Measurements from ENCODE around the gene BRI3BP.
"Not testable (repeated sequence)": the region's sequence is repeated elsewhere in the genome, so short reads cannot be mapped to it uniquely, and the experiment has no call there.

Gene BRI3BP

DNA sequence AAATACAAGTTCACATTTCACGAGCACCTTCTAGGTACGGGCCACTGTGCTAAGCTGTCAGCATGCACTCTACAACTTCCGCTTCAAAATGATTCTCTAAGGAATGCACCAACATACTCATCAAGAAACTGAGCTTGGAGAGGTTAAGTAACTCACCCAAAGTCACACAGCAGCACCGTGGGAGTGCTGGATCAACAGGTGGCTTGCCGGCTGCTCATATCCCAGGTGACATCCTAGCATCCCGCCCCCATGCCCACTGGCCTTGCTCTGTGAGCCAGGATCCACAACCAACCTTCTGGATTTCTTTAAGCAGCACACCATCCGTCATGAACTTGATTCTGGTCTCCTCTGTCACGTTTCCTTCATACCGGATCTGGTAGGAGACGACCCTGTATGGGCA, 21.2 kb upstream of the BRI3BP start:
- DNase-seq (ENCODE audit: low spot score) = no peak

DNA sequence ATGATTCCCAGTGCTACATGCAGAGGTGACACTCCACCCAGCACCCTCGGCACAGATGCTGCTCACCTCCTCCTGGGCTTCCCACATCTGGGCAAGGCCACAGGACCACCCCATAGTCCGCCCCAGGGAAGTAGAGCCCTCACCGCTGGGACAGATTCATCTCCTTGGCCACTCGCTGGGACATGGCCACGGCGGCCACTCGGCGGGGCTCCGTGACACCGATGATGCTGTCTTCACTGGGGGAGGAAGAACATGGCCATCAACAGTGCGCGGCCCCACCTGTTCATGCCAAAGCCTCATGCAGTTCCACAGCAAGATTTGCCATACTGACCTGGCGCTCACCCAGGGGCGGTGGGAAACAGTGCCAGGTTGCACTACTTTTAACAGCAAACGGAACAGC, 18.2 kb upstream of the BRI3BP start:
- DNase-seq (ENCODE audit: low spot score) = no peak

DNA sequence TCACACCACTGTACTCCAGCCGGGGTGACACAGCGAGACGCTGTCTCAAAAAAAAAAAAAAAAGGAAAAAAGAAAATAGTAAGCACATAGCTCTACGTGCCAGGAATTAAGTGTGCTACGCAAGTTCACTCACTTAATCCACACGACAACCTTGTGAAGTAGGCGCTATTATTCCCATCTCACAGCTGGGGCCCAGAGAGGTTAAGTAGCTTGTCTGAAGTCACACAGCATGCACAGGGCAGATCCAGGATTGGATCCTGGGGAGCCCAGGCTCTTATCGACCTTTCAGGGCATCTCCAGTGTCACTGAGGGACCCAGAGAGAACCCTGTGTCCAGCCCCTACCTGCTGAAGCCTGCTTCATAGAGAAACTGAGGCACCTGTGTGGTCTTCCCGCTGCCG, 16.4 kb upstream of the BRI3BP start:
- DNase-seq (ENCODE audit: low spot score) = no peak

DNA sequence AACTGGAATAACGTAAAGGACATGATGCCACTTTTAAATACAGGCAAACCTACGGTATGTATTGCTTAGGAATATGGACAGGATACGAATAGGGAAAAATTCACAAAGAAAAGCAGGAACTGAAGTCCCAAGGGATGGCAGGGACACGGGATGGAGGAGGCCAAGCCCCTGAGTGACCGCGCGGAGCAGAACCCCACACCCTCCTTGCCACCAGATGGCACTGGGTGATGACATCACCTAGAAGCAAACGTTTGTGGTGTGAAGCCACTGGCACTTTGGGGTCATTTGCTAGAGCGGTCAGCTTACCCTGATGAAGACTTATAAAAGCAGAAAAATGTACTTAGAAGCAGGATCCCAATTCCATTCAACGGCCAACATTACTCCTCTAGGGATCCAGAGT, 13.9 kb upstream of the BRI3BP start:
- DNase-seq (ENCODE audit: low spot score) = no peak

DNA sequence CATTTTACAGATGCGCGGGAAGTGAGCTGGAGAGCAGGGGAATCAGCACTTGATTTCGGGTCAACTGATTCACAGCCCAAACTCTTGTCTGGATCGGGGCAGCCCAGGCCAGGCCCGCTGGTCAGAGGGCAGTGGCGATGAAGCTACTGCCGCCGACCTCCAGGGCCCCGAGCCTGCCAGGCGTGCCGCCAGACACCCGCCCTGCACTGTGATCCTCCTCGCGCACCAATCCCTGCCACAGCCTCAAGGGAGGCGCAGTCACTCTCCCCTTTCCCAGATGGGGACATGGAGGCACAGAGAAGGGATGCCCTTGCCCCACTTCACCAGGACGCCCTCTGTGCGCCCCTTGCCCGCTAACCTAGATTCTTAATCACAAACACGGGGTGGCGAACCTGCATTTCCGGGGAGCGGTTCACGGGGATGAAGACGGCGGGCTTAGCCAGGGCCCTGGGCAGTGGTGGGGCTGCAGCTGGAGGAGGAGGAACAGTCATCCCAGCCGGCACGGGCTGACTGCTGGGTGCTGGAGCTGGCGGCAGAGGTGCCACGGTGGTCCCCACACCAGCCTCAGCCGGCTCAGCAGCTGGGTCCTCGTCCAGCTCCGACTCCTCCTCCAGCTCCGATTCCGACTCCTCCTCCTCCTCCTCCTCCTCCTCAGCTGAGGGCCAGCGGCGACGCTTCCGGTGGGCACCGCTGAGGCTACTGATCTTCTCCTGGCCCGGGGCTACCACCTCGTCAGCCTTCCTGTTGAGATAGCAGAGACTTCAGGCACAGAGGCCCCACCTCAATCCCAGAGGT, 13.2 kb upstream of the BRI3BP start:
- no peak for DNase-seq (ENCODE audit: low spot score)

DNA sequence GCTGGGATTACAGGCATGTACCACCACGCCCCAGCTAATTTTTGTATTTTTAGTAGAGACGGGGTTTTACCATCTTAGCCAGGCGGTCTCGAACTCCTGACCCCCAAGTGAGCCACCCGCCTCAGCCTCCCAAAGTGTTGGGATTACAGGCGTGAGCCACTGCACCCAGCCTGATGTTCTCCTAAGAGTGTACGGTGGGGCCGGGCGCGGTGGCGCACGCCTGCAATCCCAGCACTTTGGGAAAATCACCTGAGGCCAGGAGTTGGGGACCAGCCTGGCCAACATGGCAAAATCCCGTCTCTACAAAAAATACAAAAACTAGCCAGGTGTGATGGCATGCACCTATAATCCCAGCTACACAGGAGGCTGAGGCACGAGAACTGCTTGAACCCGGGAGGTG, 6.6 kb upstream of the BRI3BP start:
- DNase-seq (ENCODE audit: low spot score) = not testable (repeated sequence)

DNA sequence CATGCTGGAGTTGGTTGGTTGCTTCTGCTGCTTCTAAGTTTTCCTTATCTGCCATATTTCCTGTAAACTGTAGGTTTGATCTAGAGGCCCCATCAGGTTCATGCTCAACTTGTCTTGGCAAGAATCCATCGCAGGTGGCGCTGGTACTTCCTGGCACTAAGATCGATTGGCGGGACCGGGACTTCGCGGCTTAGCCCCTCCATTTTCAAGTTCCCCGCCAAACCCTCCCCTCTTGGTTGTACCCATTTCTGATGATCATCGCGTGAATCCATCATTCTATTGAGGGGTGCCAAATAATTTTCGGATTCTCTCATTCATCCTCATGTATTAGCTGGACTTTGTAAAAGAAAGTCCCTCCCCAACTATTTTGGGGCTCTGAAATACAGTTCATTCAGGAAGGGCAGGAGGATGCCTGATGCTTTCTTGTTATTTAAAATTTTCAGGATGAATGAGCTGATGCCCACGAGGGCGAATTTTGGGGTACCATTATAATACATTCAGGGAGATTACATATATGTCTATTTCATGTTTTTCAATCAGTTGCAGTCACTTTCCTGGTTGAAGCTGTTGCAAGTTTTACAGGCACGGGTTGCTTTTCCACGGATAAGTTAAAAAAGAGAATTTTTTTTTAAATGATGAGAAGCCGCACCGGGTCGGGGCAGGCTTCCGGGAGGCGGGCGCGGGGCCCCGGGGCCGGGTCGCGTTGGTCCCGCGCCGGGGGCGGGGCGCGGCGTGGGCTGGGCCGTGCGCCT, 395 bp upstream of the BRI3BP start:
- DNase-seq (ENCODE audit: low spot score) = peak; percentile 90

DNA sequence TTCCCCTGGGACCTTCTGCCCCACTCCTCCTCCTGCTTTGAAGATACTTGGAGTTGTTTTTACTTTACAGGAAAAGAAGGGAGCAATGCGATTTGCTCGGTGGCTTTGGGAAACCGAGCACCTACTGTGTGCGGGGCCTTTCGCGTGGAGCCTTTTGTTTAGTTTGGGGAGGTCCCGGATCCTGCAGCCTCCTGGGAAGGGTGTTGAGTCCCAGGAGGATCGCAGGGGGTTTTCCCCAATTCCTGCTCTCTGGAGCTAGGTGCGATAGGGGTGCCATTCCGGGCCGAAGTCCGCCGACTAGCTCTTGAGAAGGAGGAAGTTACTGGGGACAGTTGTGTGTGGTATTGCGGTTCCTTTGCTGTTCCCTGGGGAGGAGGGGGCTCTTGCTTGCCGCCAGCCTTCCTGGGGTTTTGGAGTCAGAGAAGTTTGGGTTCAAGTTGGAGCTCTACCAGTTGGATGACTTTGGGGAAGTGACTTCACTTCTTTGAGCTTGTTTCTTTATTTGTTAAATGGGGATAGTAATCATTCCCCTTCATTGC, 1.1 kb downstream of the BRI3BP start:
- no peak for DNase-seq (ENCODE audit: low spot score)

DNA sequence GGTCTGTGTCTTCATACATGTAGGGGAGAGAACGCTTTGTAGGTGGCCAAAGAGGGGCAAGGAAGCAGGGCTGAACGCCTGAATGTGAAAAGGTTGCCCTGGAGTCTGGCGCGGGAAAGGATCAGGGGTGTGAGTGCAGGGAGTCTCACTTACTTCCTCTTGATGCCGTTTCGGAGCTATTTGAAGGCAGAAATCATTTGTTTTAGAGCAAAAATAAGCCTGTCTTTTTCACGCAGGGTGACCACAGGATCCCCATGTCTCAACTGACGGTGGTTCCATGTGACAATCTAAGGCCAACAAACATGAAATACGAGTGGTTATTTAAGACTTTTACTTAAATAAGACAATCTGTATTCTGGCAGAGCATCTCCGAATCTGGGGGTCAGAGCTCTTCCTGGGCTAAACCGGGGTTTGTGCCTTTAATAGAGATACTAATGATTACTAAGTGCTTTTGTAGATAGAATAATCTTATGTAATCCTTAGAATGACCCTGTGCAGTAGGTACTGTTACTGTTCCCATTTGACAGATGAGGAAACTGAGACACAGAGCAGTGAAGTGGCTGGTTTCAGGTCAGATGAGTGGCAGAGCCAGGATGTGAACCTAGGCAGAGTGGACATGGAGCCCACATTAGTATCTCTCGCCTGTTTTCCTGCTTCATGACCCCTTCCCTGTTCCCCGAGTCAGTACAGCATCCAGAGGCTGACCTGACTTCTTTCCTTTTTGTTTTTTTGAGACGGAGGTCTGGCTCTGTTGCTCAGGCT, 1.9 kb downstream of the BRI3BP start:
- DNase-seq (ENCODE audit: low spot score) = no peak

DNA sequence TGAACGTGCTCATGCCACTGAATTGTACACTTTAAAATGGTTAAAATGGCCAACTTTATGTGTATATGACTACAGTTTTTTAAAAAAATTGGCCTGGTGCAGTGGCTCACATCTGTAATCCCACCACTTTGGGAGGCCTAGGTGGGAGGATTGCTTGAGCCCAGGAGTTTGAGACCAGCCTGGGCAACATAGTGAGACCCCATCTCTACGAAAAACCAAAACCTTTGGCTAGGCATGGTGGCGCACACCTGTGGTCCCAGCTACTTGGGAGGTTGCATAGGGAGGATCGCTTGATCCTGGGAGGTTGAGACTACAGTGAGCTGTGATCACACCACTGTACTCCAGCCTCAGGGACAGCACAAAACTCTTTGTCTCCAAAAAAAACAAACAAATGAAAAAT, 5.3 kb downstream of the BRI3BP start:
- DNase-seq (ENCODE audit: low spot score) = no peak

DNA sequence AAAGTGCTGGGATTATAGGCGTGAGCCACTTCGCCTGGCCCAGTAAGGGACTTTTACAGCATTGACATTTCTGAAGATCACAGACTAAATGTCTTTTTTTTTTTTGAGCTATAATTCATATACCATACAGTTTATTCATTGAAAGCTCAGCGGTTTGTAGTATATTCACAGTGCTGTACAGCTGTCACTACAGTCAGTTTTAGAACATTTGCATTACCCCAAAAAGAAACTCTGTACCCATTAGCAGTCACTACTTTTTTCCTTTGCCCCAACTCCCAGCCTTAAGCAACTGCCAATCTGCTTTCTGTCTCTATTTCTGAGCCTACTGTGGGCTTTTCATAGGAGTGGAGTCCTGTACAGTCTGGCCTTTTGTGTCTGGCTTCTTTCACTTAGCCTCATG, 8.2 kb downstream of the BRI3BP start:
- no peak for DNase-seq (ENCODE audit: low spot score)

DNA sequence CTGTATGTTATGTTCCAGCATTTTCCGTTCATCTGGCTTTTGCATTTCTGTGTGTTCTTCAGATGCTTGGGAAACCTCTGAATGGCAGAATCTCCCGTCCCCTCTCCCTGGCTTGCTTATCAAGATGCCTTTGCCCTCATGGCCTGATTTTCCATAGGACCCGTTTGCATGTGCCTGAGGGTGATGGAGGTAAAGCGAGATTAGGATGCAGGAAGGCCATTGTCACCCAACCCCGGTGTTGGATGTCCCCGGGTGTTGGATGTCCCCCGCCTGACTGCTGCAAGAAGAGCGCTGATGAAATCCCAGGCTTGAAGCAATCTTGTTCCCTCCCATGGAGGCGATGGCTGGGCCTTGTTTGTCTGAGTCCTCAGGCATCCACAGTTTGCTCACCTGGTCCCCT, 9.6 kb downstream of the BRI3BP start:
- no peak for DNase-seq (ENCODE audit: low spot score)

DNA sequence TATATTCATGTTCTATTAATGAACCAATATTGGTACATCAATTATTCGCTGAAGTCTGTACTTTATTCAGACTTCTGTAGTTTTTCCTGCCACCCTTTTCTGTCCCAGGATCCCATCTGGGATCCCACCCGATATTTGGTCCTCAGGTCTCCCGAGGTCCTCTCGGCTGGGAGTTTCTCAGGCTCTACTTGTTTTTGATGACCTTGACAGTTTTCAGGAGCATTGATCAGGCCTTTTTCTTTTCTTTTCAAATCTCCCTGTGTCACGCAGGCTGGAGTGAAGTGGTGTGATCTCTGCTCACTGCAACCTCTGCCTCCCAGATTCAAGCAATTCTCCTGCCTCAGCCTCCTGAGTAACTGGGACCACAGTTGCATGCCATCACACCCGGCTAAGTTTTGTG, 11.2 kb downstream of the BRI3BP start:
- no peak for DNase-seq (ENCODE audit: low spot score)

DNA sequence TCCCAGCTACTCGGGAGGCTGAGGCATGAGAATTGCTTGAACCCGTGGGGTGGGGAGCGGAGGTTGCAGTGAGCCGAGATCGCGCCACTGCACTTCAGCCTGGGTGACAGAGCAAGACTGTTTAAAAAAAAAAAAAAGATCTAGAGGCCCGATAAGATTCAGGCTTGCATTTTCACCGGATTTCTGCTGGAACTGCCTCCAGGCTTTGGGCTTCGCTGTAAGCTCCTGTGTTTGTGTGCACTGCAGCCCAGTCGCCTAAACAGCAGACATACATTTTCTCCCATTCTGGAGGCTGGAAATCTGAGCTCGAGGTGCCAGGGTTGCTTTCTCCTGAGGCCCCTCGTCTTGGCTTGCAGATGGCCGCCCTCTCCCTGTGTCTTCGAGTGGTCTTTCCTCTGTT, 12.2 kb downstream of the BRI3BP start:
- DNase-seq (ENCODE audit: low spot score) = no peak

DNA sequence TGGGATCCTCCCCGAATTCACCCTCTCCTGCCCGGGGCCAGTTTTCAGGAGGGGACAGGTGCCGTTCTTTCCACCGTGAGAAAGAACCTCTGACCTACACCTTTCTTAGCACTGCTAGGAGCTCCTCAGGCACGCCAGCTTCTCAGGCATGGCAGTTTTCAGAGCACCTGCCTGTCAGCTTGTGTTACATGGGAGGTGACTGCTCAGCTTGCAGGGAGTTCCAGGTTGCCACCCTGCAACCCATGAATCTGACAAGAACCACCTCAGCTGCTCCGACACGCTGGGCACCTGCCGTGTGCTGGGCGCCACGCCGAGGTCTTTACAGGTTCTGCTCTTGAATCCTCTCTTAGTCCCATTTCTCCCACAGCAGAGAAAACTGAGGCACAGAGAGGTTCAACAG, 12.9 kb downstream of the BRI3BP start:
- no peak for DNase-seq (ENCODE audit: low spot score)

DNA sequence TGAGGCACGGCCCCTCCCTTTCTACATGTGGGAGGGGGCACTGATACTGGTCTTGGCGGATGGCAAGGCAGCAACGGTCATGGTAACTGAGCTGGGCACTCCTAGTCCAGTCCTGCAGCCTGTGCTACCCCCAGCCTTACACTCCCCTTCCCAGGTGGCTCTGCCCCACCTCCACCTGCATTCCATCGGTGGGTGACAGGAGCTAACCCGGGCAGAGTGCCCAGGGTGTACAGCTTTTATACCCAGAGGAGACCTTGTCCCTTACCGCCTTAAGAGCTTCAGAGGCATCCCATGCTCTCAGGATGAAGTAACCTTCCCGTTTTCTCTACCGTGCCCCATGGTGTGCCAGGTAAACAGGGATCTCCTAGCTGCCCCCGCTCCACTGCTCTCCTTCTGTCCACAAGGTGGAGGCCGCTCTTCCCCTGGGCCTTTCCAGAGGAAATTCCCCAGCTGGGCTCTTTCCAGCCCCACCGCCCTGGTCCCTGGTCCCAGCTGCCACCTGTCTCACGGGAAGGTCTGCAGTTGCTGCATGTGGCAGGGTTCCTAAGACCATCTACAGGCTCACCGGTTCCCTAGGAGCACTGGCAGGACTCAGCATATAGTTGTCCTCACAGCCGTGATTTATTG, 20.5 kb downstream of the BRI3BP start:
- DNase-seq (ENCODE audit: low spot score) = no peak

DNA sequence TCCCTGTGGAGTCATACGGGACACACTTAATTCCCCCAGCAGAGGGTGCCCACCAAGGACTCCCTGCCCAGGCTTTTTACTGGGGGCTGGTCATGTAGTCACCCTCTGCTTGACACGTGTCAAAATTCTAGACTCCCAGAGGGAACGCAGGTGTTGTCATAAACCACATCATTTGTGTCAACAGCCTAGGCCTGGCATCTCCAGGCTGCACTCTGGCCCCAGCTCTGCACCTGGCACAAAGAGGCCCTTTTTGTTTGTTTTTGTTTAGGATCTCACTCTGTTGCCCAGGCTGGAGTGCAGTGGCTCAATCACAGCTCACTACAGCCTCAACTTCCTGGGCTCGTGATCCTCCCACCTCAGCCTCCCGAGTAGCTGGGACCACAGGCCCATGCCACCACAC, 21.1 kb downstream of the BRI3BP start:
- no peak for DNase-seq (ENCODE audit: low spot score)

DNA sequence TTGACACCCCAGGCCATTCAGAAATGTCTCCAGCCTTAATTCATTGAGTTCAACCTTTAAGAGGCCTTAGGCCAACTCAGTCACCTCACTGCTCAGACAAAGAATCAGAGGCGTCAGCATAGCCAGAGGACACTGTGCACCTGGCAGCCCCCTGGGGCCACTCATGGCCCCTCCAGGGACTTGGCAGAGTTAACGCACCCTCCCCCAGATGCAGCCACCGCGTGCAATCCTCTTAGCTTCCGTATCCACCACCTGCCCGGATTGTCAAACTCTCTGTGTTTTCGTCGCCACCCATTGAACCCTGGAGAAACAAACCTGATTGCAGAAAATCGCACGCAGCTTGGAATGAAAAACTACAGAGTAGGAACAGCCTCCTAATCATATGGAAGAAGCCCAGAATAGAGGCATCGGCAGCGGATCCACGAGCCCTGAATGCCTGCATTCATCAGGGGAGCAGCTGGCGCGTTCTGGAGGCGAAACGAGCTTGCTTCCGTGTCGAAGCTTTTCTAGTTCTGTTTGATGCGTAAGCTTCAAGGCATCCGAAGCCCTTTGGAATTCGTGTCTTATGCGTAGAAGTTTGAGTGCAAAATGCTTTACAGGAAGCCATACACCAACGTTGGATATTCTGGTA, 22.4 kb downstream of the BRI3BP start:
- no peak for DNase-seq (ENCODE audit: low spot score)

DNA sequence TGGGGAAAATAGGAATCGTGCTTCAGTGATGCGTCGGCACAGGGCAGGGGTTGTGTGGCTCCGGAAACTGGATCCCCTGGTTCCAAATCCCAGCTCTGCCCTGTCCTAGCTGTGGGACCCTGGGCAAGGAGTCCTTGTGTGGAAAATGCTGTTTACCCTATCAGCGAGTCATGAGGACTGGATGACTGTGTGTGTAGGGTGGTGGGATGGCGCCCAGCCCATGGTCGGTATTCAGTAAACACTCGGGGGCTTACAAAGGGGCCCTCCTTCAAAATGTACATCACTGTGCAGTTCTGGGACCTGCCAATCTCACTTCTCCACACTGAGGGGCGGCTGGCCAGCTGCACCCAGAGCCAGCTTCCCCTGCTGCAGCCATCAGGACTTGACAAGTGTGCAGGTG, 24.4 kb downstream of the BRI3BP start:
- DNase-seq (ENCODE audit: low spot score) = no peak

DNA sequence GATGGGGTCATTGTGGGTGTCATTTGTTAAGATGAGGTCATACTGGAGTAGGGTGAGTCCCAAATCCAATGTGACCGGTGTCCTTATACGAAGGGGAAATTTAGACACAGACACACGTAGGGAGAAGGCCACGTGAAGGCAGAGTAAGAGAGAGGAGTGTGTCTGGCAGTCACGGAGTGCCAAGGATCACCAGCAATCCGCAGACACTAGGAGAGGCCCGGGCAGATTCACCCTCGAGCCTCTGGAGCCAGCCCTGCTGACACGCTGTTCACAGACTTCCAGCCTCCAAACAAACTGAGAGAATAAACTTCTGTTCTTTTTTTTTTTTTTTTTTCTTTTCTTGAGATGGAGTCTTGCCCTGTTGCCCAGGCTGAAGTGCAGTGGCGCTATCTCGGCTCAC, 24.9 kb downstream of the BRI3BP start:
- no peak for DNase-seq (ENCODE audit: low spot score)

DNA sequence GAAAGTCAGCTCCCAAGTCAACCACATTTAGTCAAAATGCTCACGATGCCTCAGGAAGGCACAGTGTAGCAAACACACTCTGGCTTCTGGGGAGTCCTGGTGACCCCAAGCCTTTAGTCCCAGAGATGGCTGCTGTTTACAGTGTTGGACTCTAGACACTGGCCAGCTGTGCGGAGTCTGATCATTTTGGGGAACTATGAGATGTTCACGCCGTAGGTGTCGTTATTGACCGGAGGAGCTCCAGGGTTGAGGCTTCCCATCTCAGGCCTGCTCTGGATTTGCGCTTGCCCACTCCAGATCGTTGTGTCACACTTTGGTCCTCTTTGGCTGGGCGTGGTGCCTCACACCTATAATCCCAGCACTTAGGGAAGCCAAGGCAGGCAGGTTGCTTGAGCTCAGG, 27.7 kb downstream of the BRI3BP start:
- no peak for DNase-seq (ENCODE audit: low spot score)

DNA sequence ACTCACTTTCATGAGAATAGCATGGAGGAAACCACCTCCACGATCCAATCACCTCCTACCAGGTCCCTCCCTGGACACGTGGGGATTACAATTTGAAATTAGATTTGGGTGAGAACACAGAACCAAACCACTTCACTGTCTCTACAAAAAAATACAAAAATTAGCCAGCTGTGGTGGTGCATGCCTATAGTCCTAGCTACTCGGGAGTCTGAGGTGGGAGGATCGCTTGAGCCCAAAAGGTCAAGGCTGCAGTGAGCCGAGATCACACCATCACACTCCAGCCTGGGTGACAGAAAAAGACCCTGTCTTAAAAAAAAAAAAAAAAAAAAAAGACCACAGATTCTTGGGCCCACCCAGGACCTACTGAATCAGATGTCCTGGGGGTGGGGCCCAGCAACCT, 28.3 kb downstream of the BRI3BP start:
- no peak for DNase-seq (ENCODE audit: low spot score)
